Lower lobe of right lung (tissue), 2 donors: ENCODE measurements around the gene PFDN1. TPM values are rescaled to one million over a fixed set of nuclear protein-coding genes. Genes with fewer than 3 reads are reported as not detected.

Experiments
- ATAC-seq, 2 donors: fragments of 200-7000 bp; cut with Tn5 transposase; one replicate each; pipeline ENCODE4 v1.9.1; 2020 to 2022; ENCODE audit warnings: mild to moderate bottlenecking in 2 of 2, moderate library complexity in 2 of 2
- DNase-seq: peaks from one replicate; pipeline ENCODE4 v3.0.0-alpha.2; 2020
- H3K27ac ChIP-seq: fragments of 200-600 bp; one replicate; pipeline ENCODE4 v1.8.0; 2022
- H3K27me3 ChIP-seq: fragments of 200-600 bp; one replicate; pipeline ENCODE4 v1.8.0; 2022; ENCODE audit warnings: low read depth
- H3K36me3 ChIP-seq: fragments of 200-600 bp; one replicate; pipeline ENCODE4 v1.8.0; 2022; ENCODE audit warnings: mild to moderate bottlenecking
- H3K4me1 ChIP-seq: fragments of 200-600 bp; one replicate; pipeline ENCODE4 v1.8.0; 2022
- H3K4me3 ChIP-seq: fragments of 200-600 bp; one replicate; pipeline ENCODE4 v1.8.0; 2022; ENCODE audit warnings: mild to moderate bottlenecking
- H3K9me3 ChIP-seq: fragments of 200-600 bp; one replicate; pipeline ENCODE4 v1.8.0; 2022
- intact Hi-C: fragments of 100-400 bp; cut with DNase I; formaldehyde crosslinking; loops from one replicate; pipeline ENCODE4 v1.11.0; 2022
- total RNA-seq: library from RNA; stranded (reverse); fragmentation: NEBNext Ultra II Directional; extraction: Animal tissue kit (Norgen Biotek cat#: 25700); gene quantifications from one replicate; pipeline ENCODE4 v1.2.1, GENCODE V29; 2021
- TF ChIP-seq, protein P1 (sequence below): fragments of 200-600 bp; IDR thresholded peaks from one replicate; pipeline ENCODE4 v1.8.0; 2022; ENCODE audit warnings: antibody characterized with exemption, mild to moderate bottlenecking
- donor health status: DM: no; HTN: yes; CAD: no; lungs with severe emphysema.

PFDN1 gene
- total RNA-seq, 1 donor from 2014 or later = 47.1 TPM

DNA sequence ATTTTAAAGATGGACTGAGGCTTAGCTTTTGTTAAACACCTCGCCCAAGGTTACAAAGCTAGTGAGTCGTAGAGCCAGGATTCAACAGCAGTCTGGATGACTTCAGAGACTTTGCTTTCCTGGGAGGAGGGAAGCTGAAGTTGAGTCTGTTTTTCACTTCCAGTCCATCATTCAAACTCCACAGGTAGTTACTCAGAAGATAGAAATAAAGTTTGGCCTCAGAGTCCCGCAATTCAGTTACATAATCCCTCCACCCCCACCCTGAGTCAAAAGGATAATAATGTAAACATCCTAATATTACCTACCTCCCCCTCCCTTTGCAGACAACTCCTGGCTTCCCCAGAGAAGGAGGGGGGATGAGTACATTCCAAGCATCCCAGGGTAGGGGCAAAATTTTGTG is 35.4 kb upstream of the PFDN1 start:
- no peak overlapping the region for H3K4me3 ChIP-seq
- TF ChIP-seq, protein P1, sequence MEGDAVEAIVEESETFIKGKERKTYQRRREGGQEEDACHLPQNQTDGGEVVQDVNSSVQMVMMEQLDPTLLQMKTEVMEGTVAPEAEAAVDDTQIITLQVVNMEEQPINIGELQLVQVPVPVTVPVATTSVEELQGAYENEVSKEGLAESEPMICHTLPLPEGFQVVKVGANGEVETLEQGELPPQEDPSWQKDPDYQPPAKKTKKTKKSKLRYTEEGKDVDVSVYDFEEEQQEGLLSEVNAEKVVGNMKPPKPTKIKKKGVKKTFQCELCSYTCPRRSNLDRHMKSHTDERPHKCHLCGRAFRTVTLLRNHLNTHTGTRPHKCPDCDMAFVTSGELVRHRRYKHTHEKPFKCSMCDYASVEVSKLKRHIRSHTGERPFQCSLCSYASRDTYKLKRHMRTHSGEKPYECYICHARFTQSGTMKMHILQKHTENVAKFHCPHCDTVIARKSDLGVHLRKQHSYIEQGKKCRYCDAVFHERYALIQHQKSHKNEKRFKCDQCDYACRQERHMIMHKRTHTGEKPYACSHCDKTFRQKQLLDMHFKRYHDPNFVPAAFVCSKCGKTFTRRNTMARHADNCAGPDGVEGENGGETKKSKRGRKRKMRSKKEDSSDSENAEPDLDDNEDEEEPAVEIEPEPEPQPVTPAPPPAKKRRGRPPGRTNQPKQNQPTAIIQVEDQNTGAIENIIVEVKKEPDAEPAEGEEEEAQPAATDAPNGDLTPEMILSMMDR = no peak
- H3K27me3 ChIP-seq = no peaks in the 10 kb centered on the region
- no peaks in the 10 kb centered on the region for H3K9me3 ChIP-seq
- H3K27ac ChIP-seq = no peak overlapping the region
- peaks cover 72% of the 10 kb centered on the region for H3K4me1 ChIP-seq
- intact Hi-C loops = no loop called here
- H3K36me3 ChIP-seq = peaks cover 45% of the 10 kb centered on the region
- ATAC-seq = no peak
- DNase-seq = no peak

DNA sequence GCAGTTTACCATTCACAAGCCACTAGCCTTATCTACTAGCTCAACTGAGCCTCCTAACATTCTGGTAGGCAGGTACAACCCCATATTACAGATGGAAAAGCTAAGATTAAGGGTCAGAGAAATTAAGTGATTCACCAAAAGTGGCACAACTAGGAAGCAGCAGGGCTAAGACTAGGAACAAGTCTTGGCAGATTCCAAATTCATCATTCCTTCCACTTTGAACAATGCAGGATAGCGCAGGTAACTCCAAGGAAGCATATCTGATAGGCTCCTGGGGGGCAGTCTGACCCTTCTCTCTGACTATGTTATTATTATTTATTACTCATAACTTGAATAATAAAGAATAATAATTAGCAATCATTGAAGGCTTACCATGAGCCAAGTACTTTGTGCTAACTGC is 35.0 kb upstream of the PFDN1 start:
- no peak for ATAC-seq
- intact Hi-C loops = no loop called here
- H3K27ac ChIP-seq = no peak overlapping the region
- TF ChIP-seq, protein P1 = no peak
- no peaks in the 10 kb centered on the region for H3K9me3 ChIP-seq
- peaks cover 50% of the 10 kb centered on the region for H3K36me3 ChIP-seq
- no peak for DNase-seq
- peaks cover 67% of the 10 kb centered on the region for H3K4me1 ChIP-seq
- no peak overlapping the region for H3K4me3 ChIP-seq
- no peaks in the 10 kb centered on the region for H3K27me3 ChIP-seq

DNA sequence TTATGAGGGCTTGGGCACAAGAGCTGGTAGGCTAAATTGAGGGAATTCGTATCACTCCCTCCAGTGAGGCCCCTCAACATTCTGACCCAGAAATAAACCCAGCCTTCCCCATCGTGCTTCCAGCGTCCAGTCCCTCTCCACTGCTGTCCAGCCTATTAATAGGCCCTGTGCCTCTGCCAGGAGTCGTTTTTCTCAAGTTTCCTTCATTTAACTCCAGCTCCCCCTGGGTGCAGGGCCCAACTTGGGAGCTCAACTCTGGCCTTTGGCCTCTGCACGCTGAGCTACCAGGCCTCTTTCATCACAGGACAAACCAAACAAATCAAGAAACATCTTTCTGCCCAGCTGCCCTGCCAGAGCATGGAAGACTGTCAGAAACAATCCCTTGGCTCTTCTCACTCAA is 33.5 kb upstream of the PFDN1 start:
- Histone ChIP-seq H3K27ac (peak overlapping the region; percentile 56), H3K4me3 (no peak overlapping the region), H3K4me1 (peaks cover 52% of the 10 kb centered on the region), H3K27me3 (no peaks in the 10 kb centered on the region), H3K36me3 (peaks cover 57% of the 10 kb centered on the region), H3K9me3 (no peaks in the 10 kb centered on the region)
- ATAC-seq (peak in 1 of 2 donors; percentile 64), DNase-seq (no peak)
- intact Hi-C loops = no loop called here
- TF ChIP-seq, protein P1 = no peak

DNA sequence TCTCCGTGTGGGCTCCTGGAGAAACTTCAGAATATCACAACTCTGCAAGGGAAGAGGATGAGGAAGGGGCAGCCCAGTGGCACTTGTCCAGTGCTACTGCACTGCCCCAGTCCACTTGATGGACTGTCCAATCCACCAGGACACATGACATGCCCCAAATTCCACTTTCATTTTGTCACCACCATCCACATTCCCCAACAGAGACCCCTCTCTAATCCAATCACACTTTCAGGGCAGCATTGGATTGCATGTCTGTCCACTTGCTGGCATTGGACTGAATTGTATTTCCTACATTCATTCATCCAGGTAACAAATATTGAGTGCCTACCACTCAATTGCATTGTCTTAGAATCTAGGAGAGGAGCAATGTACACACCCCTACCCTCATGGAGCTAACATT is 28.7 kb upstream of the PFDN1 start:
- intact Hi-C loops = no loop called here
- Histone ChIP-seq H3K27ac (no peak overlapping the region), H3K4me1 (peaks cover 33% of the 10 kb centered on the region), H3K27me3 (no peaks in the 10 kb centered on the region), H3K4me3 (no peak overlapping the region), H3K36me3 (peaks cover 40% of the 10 kb centered on the region), H3K9me3 (no peaks in the 10 kb centered on the region)
- ATAC-seq = peak in 1 of 2 donors; percentile 7
- TF ChIP-seq, protein P1 = no peak
- DNase-seq = no peak

DNA sequence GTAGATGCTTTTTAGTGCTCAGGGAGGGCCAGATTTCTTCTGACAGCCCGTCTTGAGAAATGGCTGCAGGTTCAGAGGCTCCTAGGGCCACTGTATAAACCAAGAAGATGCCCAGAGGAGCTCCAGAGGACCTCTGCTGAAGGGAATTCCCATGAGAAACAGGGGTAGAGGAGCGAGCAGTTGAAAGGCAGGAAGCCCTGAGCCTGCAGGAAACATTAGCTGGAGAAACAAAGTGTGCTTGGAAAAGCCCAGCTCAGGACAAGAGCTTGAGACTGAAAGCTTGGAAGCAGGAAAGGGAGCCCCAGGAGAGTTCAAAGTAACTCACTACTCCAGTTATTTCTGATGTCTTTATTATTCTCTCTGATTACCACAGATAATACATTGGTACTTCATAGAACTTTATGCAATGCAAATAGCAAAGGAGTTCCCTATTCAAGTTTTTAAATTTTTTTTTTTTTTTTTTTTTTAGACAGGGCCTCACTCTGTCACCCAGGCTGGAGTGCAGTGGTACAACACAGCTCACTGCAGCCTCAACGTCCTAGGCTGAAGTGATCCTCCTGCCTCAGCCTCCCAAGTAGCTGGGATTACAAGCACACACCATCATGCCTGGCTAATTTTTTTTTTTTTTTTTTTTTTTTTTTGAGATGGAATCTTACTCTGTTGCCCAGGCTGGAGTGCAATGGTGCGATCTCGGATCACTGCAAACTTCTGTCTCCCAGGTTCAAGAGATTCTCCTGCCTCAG is 27.0 kb upstream of the PFDN1 start:
- peaks cover 34% of the 10 kb centered on the region for H3K4me1 ChIP-seq
- H3K36me3 ChIP-seq = peaks cover 27% of the 10 kb centered on the region
- ATAC-seq (no peak), DNase-seq (no peak)
- no peak overlapping the region for H3K4me3 ChIP-seq
- no peaks in the 10 kb centered on the region for H3K27me3 ChIP-seq
- no peaks in the 10 kb centered on the region for H3K9me3 ChIP-seq
- TF ChIP-seq, protein P1 = no peak
- peak overlapping the region; percentile 24 for H3K27ac ChIP-seq
- intact Hi-C loops = no loop called here
